Heart left ventricle (tissue), 16 donors: Measurements from ENCODE around the gene CAGE1. TPM values are rescaled to one million over a fixed set of nuclear protein-coding genes. Genes with fewer than 3 reads are reported as not detected.

Source experiments
- ATAC-seq, 4 donors: fragments of 200-7000 bp; cut with Tn5 transposase; one replicate each; pipeline ENCODE4 v1.9.1; 2020 to 2022; ENCODE audit warnings: moderate library complexity in 4 of 4, mild to moderate bottlenecking in 3 of 4, moderate number of reproducible peaks in 1 of 4
- DNase-seq, 5 donors: peaks; one replicate each; pipeline ENCODE4 v3.0.0-alpha.2; 2020
- H3K27ac ChIP-seq, 12 donors: fragments of 200-600 bp; sonication (generic) in 4 of 12; one replicate each; pipeline versions ENCODE4 v1.5.0 to v1.8.0; 2016 to 2022; ENCODE audit warnings: mild to moderate bottlenecking in 2 of 12
- H3K27me3 ChIP-seq, 9 donors: fragments of 200-600 bp; sonication (generic) in 2 of 9; one replicate each; pipeline versions ENCODE4 v1.5.1 to v1.8.0; 2016 to 2022; ENCODE audit warnings: mild to moderate bottlenecking in 3 of 9
- H3K36me3 ChIP-seq, 9 donors: fragments of 200-600 bp; sonication (generic) in 2 of 9; one replicate each; pipeline versions ENCODE4 v1.5.0 to v1.8.0; 2018 to 2022; ENCODE audit warnings: mild to moderate bottlenecking in 2 of 9
- H3K4me1 ChIP-seq, 12 donors: fragments of 200-600 bp; sonication (generic) in 4 of 12; one replicate each; pipeline versions ENCODE4 v1.5.0 to v1.8.0; 2016 to 2022; ENCODE audit warnings: mild to moderate bottlenecking in 3 of 12
- H3K4me3 ChIP-seq, 12 donors: fragments of 200-600 bp; sonication (generic) in 4 of 12; one replicate each; pipeline versions ENCODE4 v1.5.0 to v1.8.0; 2017 to 2022; ENCODE audit warnings: mild to moderate bottlenecking in 9 of 12, moderate library complexity in 4 of 12
- H3K9me3 ChIP-seq, 12 donors: fragments of 200-600 bp; sonication (generic) in 4 of 12; one replicate each; pipeline versions ENCODE4 v1.5.0 to v1.8.0; 2016 to 2022; ENCODE audit warnings: mild to moderate bottlenecking in 1 of 12
- POLR2A ChIP-seq, 2 donors: fragments of 450-650 bp; IDR thresholded peaks; one replicate each; pipeline ENCODE4 v1.6.1; 2017; ENCODE audit warnings: antibody characterized with exemption in 2 of 2, mild to moderate bottlenecking in 2 of 2, moderate library complexity in 2 of 2
- WGBS, 4 donors: extraction: QIAGEN DNeasy Blood & Tissue Kit in 2 of 4; methylation state at CpG; one replicate each; pipeline versions ENCODE4 v1.1.5 to v1.1.7; 2013 to 2018; 5-methylcytosine and 5-hydroxymethylcytosine counted together
- intact Hi-C, 10 donors: fragments of 100-400 bp; cut with DNase I; formaldehyde crosslinking; loops; one replicate each; pipeline versions ENCODE4 v1.11.1 to v1.14.2; 2022
- polyA plus RNA-seq, 2 donors: library from polyadenylated mRNA; stranded (reverse); fragments of 200-250 nt; gene quantifications; one replicate each; pipeline ENCODE4 v1.2.3, GENCODE V29; 2013
- total RNA-seq, 9 donors: library from RNA; depleted of rRNA in 2 of 9; stranded (reverse); fragments of >200 nt in 2 of 9; fragmentation: NEBNext Ultra II Directional in 3 of 9; extraction: Animal tissue kit (Norgen Biotek cat#: 25700) in 3 of 9; gene quantifications; one replicate each; pipeline versions ENCODE4 v1.1.0 to v1.2.4, GENCODE V29; 2016 to 2023
- TF ChIP-seq, protein P1 (sequence below), 12 donors: fragments of 200-600 bp; sonication (generic) in 4 of 12; IDR thresholded peaks; one replicate each; pipeline versions ENCODE4 v1.5.0 to v1.8.0; 2018 to 2022; ENCODE audit warnings: antibody characterized with exemption in 12 of 12, mild to moderate bottlenecking in 5 of 12
- donor health status: ischemic (EF 13 %, LVEDD 7.1; RV severe dilation, severe dysfunction).
- donor health status: healthy with polysubstance abuse.
- donor health status: DM: no; HTN: yes; CAD: no.
- donor health status: DM: no; HTN: no; CAD: no.
- donor health status: ischemic (EF 25% LVEDD 6.9; RV normal size, moderate dysfunction).
- donor health status: ischemic (EF 25% LVEDD 5.7; RV mildly dilated, moderate dysfunction).
- donor health status: healthy.
- donor health status: DM: yes; HTN: yes; CAD: no.
- donor health status: ischemic (EF 35%, LVEDD 5.7; RV mildly dilated, moderate dysfunction).
- donor health status: nonischemic (EF 11% LVEDD 7.7; RV severe dilation, severe dysfunction).
- donor health status: DM: yes; HTN: yes; CAD: no.
- donor health status: PGD.
- donor health status: ischemic (EF 29% LVEDD 5.4; RV normal size, mild dysfunction).
- donor health status: nonischemic (EF 23%, LVEDD 6.1; RV moderate dilation, normal function).

Gene CAGE1
- total and polyA plus RNA-seq, 11 donors = 0.54 TPM; not detected in 10

DNA sequence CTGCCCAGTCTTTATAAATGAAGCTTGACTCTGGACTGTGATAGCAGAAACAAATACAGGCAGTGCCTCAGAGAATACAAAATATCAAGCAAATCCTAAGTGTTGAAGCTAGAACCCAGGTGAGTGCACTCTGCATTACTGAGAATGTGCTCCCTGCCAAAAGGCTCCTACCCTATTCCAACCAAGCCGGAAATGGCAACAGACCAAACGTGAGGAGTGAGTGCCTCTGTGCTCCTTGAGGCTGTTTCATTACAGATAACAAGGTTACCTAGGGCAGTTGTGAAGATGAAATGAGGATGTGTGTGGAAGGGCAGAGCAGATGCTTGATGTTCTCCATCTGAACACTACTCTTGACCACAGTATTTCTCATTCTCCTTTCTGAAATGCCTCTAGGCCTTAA is 105.9 kb downstream of the CAGE1 start:
- TF ChIP-seq POLR2A (IDR thresholded peaks at IDR 0.05) = no peak
- TF ChIP-seq, protein P1, sequence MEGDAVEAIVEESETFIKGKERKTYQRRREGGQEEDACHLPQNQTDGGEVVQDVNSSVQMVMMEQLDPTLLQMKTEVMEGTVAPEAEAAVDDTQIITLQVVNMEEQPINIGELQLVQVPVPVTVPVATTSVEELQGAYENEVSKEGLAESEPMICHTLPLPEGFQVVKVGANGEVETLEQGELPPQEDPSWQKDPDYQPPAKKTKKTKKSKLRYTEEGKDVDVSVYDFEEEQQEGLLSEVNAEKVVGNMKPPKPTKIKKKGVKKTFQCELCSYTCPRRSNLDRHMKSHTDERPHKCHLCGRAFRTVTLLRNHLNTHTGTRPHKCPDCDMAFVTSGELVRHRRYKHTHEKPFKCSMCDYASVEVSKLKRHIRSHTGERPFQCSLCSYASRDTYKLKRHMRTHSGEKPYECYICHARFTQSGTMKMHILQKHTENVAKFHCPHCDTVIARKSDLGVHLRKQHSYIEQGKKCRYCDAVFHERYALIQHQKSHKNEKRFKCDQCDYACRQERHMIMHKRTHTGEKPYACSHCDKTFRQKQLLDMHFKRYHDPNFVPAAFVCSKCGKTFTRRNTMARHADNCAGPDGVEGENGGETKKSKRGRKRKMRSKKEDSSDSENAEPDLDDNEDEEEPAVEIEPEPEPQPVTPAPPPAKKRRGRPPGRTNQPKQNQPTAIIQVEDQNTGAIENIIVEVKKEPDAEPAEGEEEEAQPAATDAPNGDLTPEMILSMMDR (IDR thresholded peaks at IDR 0.05) = no peak
- no peaks in the 10 kb centered on the region for H3K27me3 ChIP-seq
- peaks cover 0 to 11% (median 0%) of the 10 kb centered on the region in 12 donors for H3K4me1 ChIP-seq
- H3K4me3 ChIP-seq = no peak overlapping the region
- H3K27ac ChIP-seq = no peak overlapping the region
- WGBS, 4 donors = 43 to 86% (median 79%) methylated on average over 2 of the region's 2 CpGs
- peaks cover 0 to 59% (median 49%) of the 10 kb centered on the region in 9 donors for H3K36me3 ChIP-seq
- H3K9me3 ChIP-seq = no peaks in the 10 kb centered on the region
- ATAC-seq (no peak), DNase-seq (no peak)
- intact Hi-C loops = loop anchor here in 2 of 10 donors (10.0 kb wide), 3 partner anchors 111 to 331 kb away; no protein-coding TSS in a partner anchor

DNA sequence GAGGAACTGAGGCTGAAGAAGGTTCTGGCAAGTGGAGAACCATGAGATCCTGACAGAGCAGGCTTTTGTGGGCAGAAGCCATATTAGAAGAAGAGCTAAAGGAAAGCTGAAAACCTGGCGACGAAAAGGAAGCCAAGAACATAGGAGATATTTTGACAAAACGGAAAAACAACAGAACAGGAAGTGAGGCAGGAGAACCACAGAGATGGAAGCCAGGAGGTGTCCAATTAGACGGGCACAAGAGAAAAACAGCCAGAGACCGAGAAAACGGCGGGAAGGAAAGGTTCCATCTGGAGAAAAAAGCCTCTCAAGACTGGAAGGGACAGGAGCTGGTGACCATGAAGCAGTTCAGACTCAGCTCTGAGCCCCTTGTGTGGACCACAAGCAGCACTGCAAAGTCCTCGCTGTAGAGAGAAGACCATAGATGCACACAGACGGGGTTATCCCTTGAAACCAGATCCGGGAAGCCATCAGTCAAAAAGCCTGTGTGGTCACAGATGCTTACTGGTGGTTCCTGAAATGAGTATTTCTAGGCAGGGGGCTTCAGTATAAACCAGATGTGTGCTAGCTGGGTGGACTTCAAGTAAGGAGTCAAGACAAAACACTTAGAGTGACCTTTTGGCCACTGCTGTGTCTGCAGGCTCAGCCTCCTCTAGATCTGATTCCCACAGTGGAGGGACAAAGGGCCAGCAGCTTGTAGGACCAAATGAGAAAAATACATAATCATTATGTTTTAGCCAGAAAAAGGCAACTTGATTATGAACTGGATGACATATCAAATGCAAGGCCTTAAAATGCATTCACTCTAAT is 107.2 kb downstream of the CAGE1 start:
- no peak for DNase-seq
- no peak for TF ChIP-seq POLR2A (IDR thresholded peaks at IDR 0.05)
- TF ChIP-seq, protein P1 (IDR thresholded peaks at IDR 0.05) = no peak
- WGBS, 4 donors = 69 to 77% (median 73%) methylated on average over 10 of the region's 10 CpGs
- H3K27ac ChIP-seq = peak overlapping the region in 1 of 12 donors; percentile 9
- no peaks in the 10 kb centered on the region for H3K9me3 ChIP-seq
- H3K27me3 ChIP-seq = no peaks in the 10 kb centered on the region
- peaks cover 0 to 20% (median 0%) of the 10 kb centered on the region in 12 donors for H3K4me1 ChIP-seq
- H3K4me3 ChIP-seq = no peak overlapping the region
- intact Hi-C loops = loop anchor here in 2 of 10 donors (10.0 kb wide), 3 partner anchors 112 to 332 kb away; no protein-coding TSS in a partner anchor
- peaks cover 0 to 45% (median 35%) of the 10 kb centered on the region in 9 donors for H3K36me3 ChIP-seq
- ATAC-seq = no peak

Other genes with a start within 250 kb of the CAGE1 start
- 100 to 1,000 TPM in 1 of 9 donors, 10 to 100 TPM in 8; 20.6 to 106 (median 67.9) TPM for gene SSR1, start 76.5 kb downstream of the CAGE1 start, total RNA-seq
- gene SSR1, start 76.5 kb downstream of the CAGE1 start, polyA plus RNA-seq = 10 to 100 TPM in 1 of 2 donors, 1 to 10 TPM in 1; 8.6 to 80.0 TPM
- 10 to 100 TPM in 4 of 9 donors, 1 to 10 TPM in 5; 8.8 to 14.4 (median 9.7) TPM for gene RIOK1, start 66 bp upstream of the CAGE1 start, total RNA-seq
- gene RIOK1, start 66 bp upstream of the CAGE1 start, polyA plus RNA-seq = 10 to 100 TPM in 1 of 2 donors, 1 to 10 TPM in 1; 7.0 to 13.1 TPM
- 100 to 1,000 TPM; 238 to 373 (median 337) TPM for gene DSP, start 151.9 kb upstream of the CAGE1 start, total RNA-seq
- gene DSP, start 151.9 kb upstream of the CAGE1 start, polyA plus RNA-seq = 100 to 1,000 TPM in 1 of 2 donors, 10 to 100 TPM in 1; 81.9 to 130 TPM
- gene SNRNP48, start 200.5 kb upstream of the CAGE1 start, total RNA-seq = 10 to 100 TPM in 7 of 9 donors, 1 to 10 TPM in 2; 8.2 to 25.8 (median 13.3) TPM
- gene SNRNP48, start 200.5 kb upstream of the CAGE1 start, polyA plus RNA-seq = 10 to 100 TPM in 1 of 2 donors, 1 to 10 TPM in 1; 9.0 to 20.4 TPM